Vagina (tissue), 2 donors: ENCODE measurements around the gene MRPL54. TPM values are rescaled to one million over a fixed set of nuclear protein-coding genes. Genes with fewer than 3 reads are reported as not detected.

Experiments
- DNase-seq, 2 donors: peaks; one replicate each; pipeline ENCODE4 v3.0.0-alpha.2; 2017; ENCODE audit errors: extremely low spot score in 2 of 2
- H3K27ac ChIP-seq: fragments of 200-600 bp; sonication (generic); one replicate; pipeline ENCODE4 v1.5.1; 2019
- H3K27me3 ChIP-seq: fragments of 200-600 bp; sonication (generic); one replicate; pipeline ENCODE4 v1.5.1; 2019
- H3K36me3 ChIP-seq, 2 donors: fragments of 200-600 bp; sonication (generic); one replicate each; pipeline ENCODE4 v1.5.1; 2017 to 2019
- H3K4me1 ChIP-seq: fragments of 200-600 bp; sonication (generic); one replicate; pipeline ENCODE4 v1.5.1; 2019
- H3K4me3 ChIP-seq, 2 donors: fragments of 200-600 bp; sonication (generic); 1 replicate in 1 of 2; 2 replicates in 1 of 2; pipeline ENCODE4 v1.5.1; 2016 to 2019
- H3K9me3 ChIP-seq: fragments of 200-600 bp; sonication (generic); one replicate; pipeline ENCODE4 v1.5.1; 2019
- CTCF ChIP-seq, 3 experiments: fragments of 450-650 bp in 2 of 3; fragments of 200-600 bp in 1 of 3; sonication (generic) in 1 of 3; IDR thresholded peaks; one replicate each; pipeline ENCODE4 v1.5.1; 2017 to 2019; ENCODE audit warnings: antibody characterized with exemption in 3 of 3, mild to moderate bottlenecking in 2 of 3, moderate library complexity in 2 of 3
- POLR2A ChIP-seq, 2 donors: fragments of 450-650 bp; IDR thresholded peaks; one replicate each; pipeline ENCODE4 v1.6.1; 2017; ENCODE audit warnings: antibody characterized with exemption in 2 of 2, mild to moderate bottlenecking in 2 of 2, moderate library complexity in 2 of 2
- POLR2AphosphoS5 ChIP-seq, 2 donors: sonication (generic); formaldehyde crosslinking; IDR thresholded peaks; one replicate each; pipeline ENCODE4 v1.9.0; 2017; ENCODE audit warnings: antibody characterized with exemption in 2 of 2, mild to moderate bottlenecking in 2 of 2, low read depth in 1 of 2; ENCODE audit not compliant: insufficient read depth in 1 of 2
- intact Hi-C: fragments of 100-400 bp; cut with DNase I; formaldehyde crosslinking; loops from one replicate; pipeline ENCODE4 v1.15.1; 2023
- total RNA-seq: library from RNA; depleted of rRNA; stranded (reverse); fragments of >200 nt; gene quantifications from one replicate; pipeline ENCODE4 v1.2.3, GENCODE V29; 2016

MRPL54 gene
- total RNA-seq, 1 donor from 2014 or later: 30.4 TPM

GRCh38 chr19:3803986-3804385 is 41.5 kb downstream of the MRPL54 start:
- TF ChIP-seq POLR2A (IDR thresholded peaks at IDR 0.05) (no peak), POLR2AphosphoS5 (IDR thresholded peaks at IDR 0.05; ENCODE audit: insufficient read depth in 1 of 2, low read depth in 1 of 2) (no peak), CTCF (IDR thresholded peaks at IDR 0.05) (no peak)
- no peaks in the 10 kb centered on the region for H3K27me3 ChIP-seq
- H3K4me1 ChIP-seq: peaks cover 12% of the 10 kb centered on the region
- no peak overlapping the region for H3K4me3 ChIP-seq
- H3K36me3 ChIP-seq: no peaks in the 10 kb centered on the region
- H3K27ac ChIP-seq: no peak overlapping the region
- H3K9me3 ChIP-seq: no peaks in the 10 kb centered on the region
- intact Hi-C loops: no loop called here
- DNase-seq: no peak

- peaks cover 12% of the 10 kb centered on the region for H3K4me1 ChIP-seq
- no peaks in the 10 kb centered on the region for H3K36me3 ChIP-seq
- H3K27ac ChIP-seq: no peak overlapping the region
- intact Hi-C loops: no loop called here
- TF ChIP-seq POLR2A (IDR thresholded peaks at IDR 0.05) (no peak), POLR2AphosphoS5 (IDR thresholded peaks at IDR 0.05; ENCODE audit: insufficient read depth in 1 of 2, low read depth in 1 of 2) (no peak), CTCF (IDR thresholded peaks at IDR 0.05) (no peak)
- no peak overlapping the region for H3K4me3 ChIP-seq
- no peaks in the 10 kb centered on the region for H3K27me3 ChIP-seq
- no peak for DNase-seq
- H3K9me3 ChIP-seq: no peaks in the 10 kb centered on the region
Measured at GRCh38 chr19:3804429-3804828, 41.9 kb downstream of the MRPL54 start.

- no peak for DNase-seq
- H3K36me3 ChIP-seq: no peaks in the 10 kb centered on the region
- no peak overlapping the region for H3K4me3 ChIP-seq
- H3K27ac ChIP-seq: no peak overlapping the region
- no peaks in the 10 kb centered on the region for H3K9me3 ChIP-seq
- TF ChIP-seq POLR2AphosphoS5 (IDR thresholded peaks at IDR 0.05; ENCODE audit: insufficient read depth in 1 of 2, low read depth in 1 of 2) (no peak), CTCF (IDR thresholded peaks at IDR 0.05) (no peak), POLR2A (IDR thresholded peaks at IDR 0.05) (no peak)
- H3K4me1 ChIP-seq: peaks cover 12% of the 10 kb centered on the region
- H3K27me3 ChIP-seq: no peaks in the 10 kb centered on the region
- intact Hi-C loops: no loop called here
Measured at GRCh38 chr19:3805859-3806258, 43.4 kb downstream of the MRPL54 start.

- no peaks in the 10 kb centered on the region for H3K27me3 ChIP-seq
- intact Hi-C loops: no loop called here
Measured at GRCh38 chr19:3807131-3807480, 44.6 kb downstream of the MRPL54 start.

More at GRCh38 chr19:3807131-3807480, 44.6 kb downstream of the MRPL54 start:
- Histone ChIP-seq H3K4me3 (no peak overlapping the region), H3K36me3 (no peaks in the 10 kb centered on the region), H3K9me3 (no peaks in the 10 kb centered on the region), H3K27ac (no peak overlapping the region), H3K4me1 (no peaks in the 10 kb centered on the region)
- TF ChIP-seq POLR2AphosphoS5 (IDR thresholded peaks at IDR 0.05; ENCODE audit: insufficient read depth in 1 of 2, low read depth in 1 of 2) (no peak), CTCF (IDR thresholded peaks at IDR 0.05) (no peak), POLR2A (IDR thresholded peaks at IDR 0.05) (no peak)
- DNase-seq: no peak
